OCI-LY7 (cell line): ENCODE measurements around the gene FUT7.

Experiments
- EZH2phosphoT487 ChIP-seq: fragments of 200-600 bp; sonication (generic); IDR thresholded peaks from 2 replicates; pipeline ENCODE4 v1.6.1; 2018; ENCODE audit warnings: low read depth, borderline replicate concordance, mild to moderate bottlenecking, mixed run types, antibody characterized with exemption, low read length, moderate library complexity, mixed read lengths
- TF ChIP-seq, protein P1 (sequence below): fragments of 200-600 bp; sonication (generic); conservative IDR thresholded peaks from 2 replicates; pipeline ENCODE4 v1.5.1; 2014; ENCODE audit warnings: mild to moderate bottlenecking, antibody characterized with exemption, low read length, moderate library complexity, mixed read lengths

DNA sequence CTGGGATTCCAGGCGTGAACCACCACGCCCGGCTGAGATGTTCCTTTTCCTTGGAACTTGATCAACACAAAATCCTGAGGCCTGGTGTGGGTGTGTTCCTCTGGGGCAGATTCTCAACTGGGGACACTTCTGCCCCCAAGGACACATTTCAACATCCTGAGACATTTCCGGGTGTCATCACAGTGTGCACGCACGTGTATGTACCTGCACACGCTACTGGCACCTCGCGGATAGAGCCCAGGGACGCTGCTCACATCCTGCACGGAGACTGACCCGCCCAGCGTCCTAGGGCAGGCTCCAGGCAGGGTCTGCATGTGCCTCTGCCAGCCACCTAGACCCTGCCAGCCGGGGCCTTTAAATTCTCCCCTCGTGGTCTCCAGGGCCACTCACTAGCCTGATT lies 30.5 kb upstream of the FUT7 start:
- TF ChIP-seq, protein P1, sequence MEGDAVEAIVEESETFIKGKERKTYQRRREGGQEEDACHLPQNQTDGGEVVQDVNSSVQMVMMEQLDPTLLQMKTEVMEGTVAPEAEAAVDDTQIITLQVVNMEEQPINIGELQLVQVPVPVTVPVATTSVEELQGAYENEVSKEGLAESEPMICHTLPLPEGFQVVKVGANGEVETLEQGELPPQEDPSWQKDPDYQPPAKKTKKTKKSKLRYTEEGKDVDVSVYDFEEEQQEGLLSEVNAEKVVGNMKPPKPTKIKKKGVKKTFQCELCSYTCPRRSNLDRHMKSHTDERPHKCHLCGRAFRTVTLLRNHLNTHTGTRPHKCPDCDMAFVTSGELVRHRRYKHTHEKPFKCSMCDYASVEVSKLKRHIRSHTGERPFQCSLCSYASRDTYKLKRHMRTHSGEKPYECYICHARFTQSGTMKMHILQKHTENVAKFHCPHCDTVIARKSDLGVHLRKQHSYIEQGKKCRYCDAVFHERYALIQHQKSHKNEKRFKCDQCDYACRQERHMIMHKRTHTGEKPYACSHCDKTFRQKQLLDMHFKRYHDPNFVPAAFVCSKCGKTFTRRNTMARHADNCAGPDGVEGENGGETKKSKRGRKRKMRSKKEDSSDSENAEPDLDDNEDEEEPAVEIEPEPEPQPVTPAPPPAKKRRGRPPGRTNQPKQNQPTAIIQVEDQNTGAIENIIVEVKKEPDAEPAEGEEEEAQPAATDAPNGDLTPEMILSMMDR = no peak
- TF ChIP-seq EZH2phosphoT487 = no peak
